Measurements from ENCODE around the gene GABBR1. TPM values are rescaled to one million over a fixed set of nuclear protein-coding genes. Genes with fewer than 3 reads are reported as not detected.

The GABBR1 gene
- polyA plus RNA-seq, 1 donor from 2014 or later = 108 TPM

DNA sequence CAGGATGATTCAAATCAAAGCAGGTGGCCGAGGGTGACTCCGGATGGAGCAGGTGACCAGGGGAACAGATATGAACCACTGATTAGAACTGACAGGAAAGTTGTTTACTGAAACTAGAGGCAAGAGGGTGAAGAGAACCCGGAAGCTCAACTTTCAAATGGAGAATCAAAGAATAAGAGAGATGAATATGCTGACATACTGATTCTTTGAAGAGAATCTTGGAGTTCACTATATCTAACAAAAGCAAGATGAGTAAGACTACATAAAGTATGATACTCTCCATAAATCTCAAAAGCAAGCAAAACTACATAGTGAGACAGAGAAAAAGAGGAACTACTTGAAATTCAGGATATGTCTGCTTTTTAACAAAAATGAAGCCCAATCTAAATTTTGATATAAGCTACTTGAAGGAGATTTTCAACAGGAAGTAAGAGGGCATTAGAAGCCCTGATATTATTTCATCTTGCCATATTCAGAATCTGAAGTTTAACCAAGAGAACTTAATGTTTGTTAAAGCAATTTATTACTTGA lies 69.5 kb downstream of the GABBR1 start:
- Histone ChIP-seq H4K20me1 (ENCODE audit: insufficient read depth) (no peaks in the 10 kb centered on the region), H3K9me2 (ENCODE audit: insufficient read depth, low read length) (no peaks in the 10 kb centered on the region), H3K27ac (ENCODE audit: low read length) (no peak overlapping the region), H3K27me3 (ENCODE audit: insufficient read depth, low read depth, low read length) (no peaks in the 10 kb centered on the region), H3K9ac (ENCODE audit: low read length) (no peak overlapping the region), H3K4me3 (ENCODE audit: low read length) (no peak overlapping the region), H3K36me3 (ENCODE audit: insufficient read depth, low read length) (no peaks in the 10 kb centered on the region), H3K79me2 (replicated peaks; ENCODE audit: insufficient read depth, low read length) (no peaks in the 10 kb centered on the region), H3K9me3 (ENCODE audit: low read length) (no peaks in the 10 kb centered on the region), H2AFZ (ENCODE audit: low read depth, low read length) (no peak overlapping the region), H3K4me2 (ENCODE audit: low read length) (no peak overlapping the region), H3F3A (ENCODE audit: insufficient read depth, low read length, poor library complexity, severe bottlenecking) (no peaks in the 10 kb centered on the region)
- TF ChIP-seq RAD21 (conservative IDR thresholded peaks at IDR 0.05) (no peak), SMC3 (conservative IDR thresholded peaks at IDR 0.05; ENCODE audit: poor library complexity) (no peak), MXI1 (conservative IDR thresholded peaks at IDR 0.05; ENCODE audit: poor library complexity, severe bottlenecking) (no peak), POLR2AphosphoS5 (IDR thresholded peaks at IDR 0.05) (no peak), CTCF (IDR thresholded peaks at IDR 0.05; ENCODE audit: poor library complexity, severe bottlenecking) (no peak)

- Histone ChIP-seq H2AFZ (ENCODE audit: low read depth, low read length) (no peak overlapping the region), H3K79me2 (replicated peaks; ENCODE audit: insufficient read depth, low read length) (no peaks in the 10 kb centered on the region), H3K36me3 (ENCODE audit: insufficient read depth, low read length) (no peaks in the 10 kb centered on the region), H3K9me3 (ENCODE audit: low read length) (no peaks in the 10 kb centered on the region), H3K9ac (ENCODE audit: low read length) (no peak overlapping the region), H3K4me3 (ENCODE audit: low read length) (no peak overlapping the region), H3K4me2 (ENCODE audit: low read length) (no peak overlapping the region), H3K27me3 (ENCODE audit: insufficient read depth, low read depth, low read length) (no peaks in the 10 kb centered on the region), H3K9me2 (ENCODE audit: insufficient read depth, low read length) (no peaks in the 10 kb centered on the region), H3K27ac (ENCODE audit: low read length) (no peak overlapping the region), H3F3A (ENCODE audit: insufficient read depth, low read length, poor library complexity, severe bottlenecking) (no peaks in the 10 kb centered on the region), H4K20me1 (ENCODE audit: insufficient read depth) (no peaks in the 10 kb centered on the region)
- TF ChIP-seq EP300 (conservative IDR thresholded peaks at IDR 0.05; ENCODE audit: poor library complexity, severe bottlenecking) = no peak
- no peak for TF ChIP-seq POLR2AphosphoS5 (IDR thresholded peaks at IDR 0.05)
- TF ChIP-seq SMC3 (conservative IDR thresholded peaks at IDR 0.05; ENCODE audit: poor library complexity) = no peak
- TF ChIP-seq MXI1 (conservative IDR thresholded peaks at IDR 0.05; ENCODE audit: poor library complexity, severe bottlenecking) = no peak
- no peak for TF ChIP-seq RAD21 (conservative IDR thresholded peaks at IDR 0.05)
- no peak for TF ChIP-seq TAF1 (IDR thresholded peaks at IDR 0.05; ENCODE audit: low read depth)
- no peak for TF ChIP-seq CTCF (IDR thresholded peaks at IDR 0.05; ENCODE audit: poor library complexity, severe bottlenecking)
- TF ChIP-seq, protein P1, sequence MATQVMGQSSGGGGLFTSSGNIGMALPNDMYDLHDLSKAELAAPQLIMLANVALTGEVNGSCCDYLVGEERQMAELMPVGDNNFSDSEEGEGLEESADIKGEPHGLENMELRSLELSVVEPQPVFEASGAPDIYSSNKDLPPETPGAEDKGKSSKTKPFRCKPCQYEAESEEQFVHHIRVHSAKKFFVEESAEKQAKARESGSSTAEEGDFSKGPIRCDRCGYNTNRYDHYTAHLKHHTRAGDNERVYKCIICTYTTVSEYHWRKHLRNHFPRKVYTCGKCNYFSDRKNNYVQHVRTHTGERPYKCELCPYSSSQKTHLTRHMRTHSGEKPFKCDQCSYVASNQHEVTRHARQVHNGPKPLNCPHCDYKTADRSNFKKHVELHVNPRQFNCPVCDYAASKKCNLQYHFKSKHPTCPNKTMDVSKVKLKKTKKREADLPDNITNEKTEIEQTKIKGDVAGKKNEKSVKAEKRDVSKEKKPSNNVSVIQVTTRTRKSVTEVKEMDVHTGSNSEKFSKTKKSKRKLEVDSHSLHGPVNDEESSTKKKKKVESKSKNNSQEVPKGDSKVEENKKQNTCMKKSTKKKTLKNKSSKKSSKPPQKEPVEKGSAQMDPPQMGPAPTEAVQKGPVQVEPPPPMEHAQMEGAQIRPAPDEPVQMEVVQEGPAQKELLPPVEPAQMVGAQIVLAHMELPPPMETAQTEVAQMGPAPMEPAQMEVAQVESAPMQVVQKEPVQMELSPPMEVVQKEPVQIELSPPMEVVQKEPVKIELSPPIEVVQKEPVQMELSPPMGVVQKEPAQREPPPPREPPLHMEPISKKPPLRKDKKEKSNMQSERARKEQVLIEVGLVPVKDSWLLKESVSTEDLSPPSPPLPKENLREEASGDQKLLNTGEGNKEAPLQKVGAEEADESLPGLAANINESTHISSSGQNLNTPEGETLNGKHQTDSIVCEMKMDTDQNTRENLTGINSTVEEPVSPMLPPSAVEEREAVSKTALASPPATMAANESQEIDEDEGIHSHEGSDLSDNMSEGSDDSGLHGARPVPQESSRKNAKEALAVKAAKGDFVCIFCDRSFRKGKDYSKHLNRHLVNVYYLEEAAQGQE (IDR thresholded peaks at IDR 0.05; ENCODE audit: borderline replicate concordance) = no peak
- TF ChIP-seq EZH2 (IDR thresholded peaks at IDR 0.05; ENCODE audit: borderline replicate concordance, insufficient read depth, low read length, poor library complexity, severe bottlenecking) = no peak
Measured at GRCh38 chr6:29561606-29562181, 71.3 kb downstream of the GABBR1 start.
